T-helper 2 cell treated with Interferon-gamma antibody and Interleukin-4, amounts not matched to agents 5 μg/mL and 100 μg/mL, for 36 hours (primary cell): Measurements from ENCODE around the gene UBASH3B.

Source experiments
- DNase-seq: peaks from one replicate; pipeline ENCODE4 v3.0.0; 2021; ENCODE audit warnings: low spot score
- H3K27ac Mint-ChIP-seq: one replicate; pipeline ENCODE4 v1.8.0; 2021; ENCODE audit warnings: mild to moderate bottlenecking, mixed read lengths
- H3K27me3 Mint-ChIP-seq: one replicate; pipeline ENCODE4 v1.8.0; 2021; ENCODE audit warnings: low read depth, mixed read lengths
- H3K36me3 Mint-ChIP-seq: one replicate; pipeline ENCODE4 v1.8.0; 2021; ENCODE audit warnings: low read depth, mixed read lengths
- H3K4me1 Mint-ChIP-seq: one replicate; pipeline ENCODE4 v1.8.0; 2021; ENCODE audit warnings: low read depth, mixed read lengths
- H3K4me3 Mint-ChIP-seq: one replicate; pipeline ENCODE4 v1.8.0; 2022; ENCODE audit warnings: mild to moderate bottlenecking, moderate library complexity, mixed read lengths
- H3K9me3 Mint-ChIP-seq: one replicate; pipeline ENCODE4 v1.8.0; 2021; ENCODE audit warnings: mixed read lengths

Gene UBASH3B

GRCh38 chr11:122781378-122782195 is 126.1 kb downstream of the UBASH3B start:
- peak; percentile 56 for DNase-seq
- no peaks in the 10 kb centered on the region for H3K4me1 Mint-ChIP-seq
- H3K9me3 Mint-ChIP-seq: no peaks in the 10 kb centered on the region
- no peak overlapping the region for H3K27ac Mint-ChIP-seq
- no peak overlapping the region for H3K4me3 Mint-ChIP-seq
- peaks cover 8% of the 10 kb centered on the region for H3K36me3 Mint-ChIP-seq
- H3K27me3 Mint-ChIP-seq: no peaks in the 10 kb centered on the region

GRCh38 chr11:122782222-122782621 is 126.7 kb downstream of the UBASH3B start:
- peaks cover 8% of the 10 kb centered on the region for H3K36me3 Mint-ChIP-seq

GRCh38 chr11:122784325-122784955 is 128.9 kb downstream of the UBASH3B start:
- Mint-ChIP-seq H3K4me3 (no peak overlapping the region), H3K9me3 (no peaks in the 10 kb centered on the region), H3K4me1 (no peaks in the 10 kb centered on the region), H3K27me3 (no peaks in the 10 kb centered on the region), H3K27ac (no peak overlapping the region), H3K36me3 (peaks cover 8% of the 10 kb centered on the region)
- no peak for DNase-seq

More at GRCh38 chr11:122782222-122782621, 126.7 kb downstream of the UBASH3B start:
- Mint-ChIP-seq H3K4me1 (no peaks in the 10 kb centered on the region), H3K27me3 (no peaks in the 10 kb centered on the region), H3K4me3 (no peak overlapping the region), H3K9me3 (no peaks in the 10 kb centered on the region), H3K27ac (no peak overlapping the region)
- no peak for DNase-seq

GRCh38 chr11:122785031-122785541 is 129.6 kb downstream of the UBASH3B start:
- no peak for DNase-seq
- no peaks in the 10 kb centered on the region for H3K9me3 Mint-ChIP-seq
- no peak overlapping the region for H3K4me3 Mint-ChIP-seq
- no peaks in the 10 kb centered on the region for H3K27me3 Mint-ChIP-seq
- H3K36me3 Mint-ChIP-seq: peaks cover 5% of the 10 kb centered on the region
- H3K27ac Mint-ChIP-seq: no peak overlapping the region
- no peaks in the 10 kb centered on the region for H3K4me1 Mint-ChIP-seq

GRCh38 chr11:122786896-122787295 is 131.4 kb downstream of the UBASH3B start:
- DNase-seq: no peak
- Mint-ChIP-seq H3K36me3 (peaks cover 5% of the 10 kb centered on the region), H3K9me3 (no peaks in the 10 kb centered on the region), H3K27me3 (no peaks in the 10 kb centered on the region), H3K4me3 (no peak overlapping the region), H3K27ac (no peak overlapping the region), H3K4me1 (no peaks in the 10 kb centered on the region)

GRCh38 chr11:122788781-122789535 is 133.4 kb downstream of the UBASH3B start:
- no peaks in the 10 kb centered on the region for H3K4me1 Mint-ChIP-seq
- no peaks in the 10 kb centered on the region for H3K9me3 Mint-ChIP-seq
- H3K36me3 Mint-ChIP-seq: no peaks in the 10 kb centered on the region
- H3K27me3 Mint-ChIP-seq: no peaks in the 10 kb centered on the region
- no peak for DNase-seq
- no peak overlapping the region for H3K27ac Mint-ChIP-seq
- H3K4me3 Mint-ChIP-seq: no peak overlapping the region

- Mint-ChIP-seq H3K4me1 (no peaks in the 10 kb centered on the region), H3K9me3 (no peaks in the 10 kb centered on the region), H3K27me3 (no peaks in the 10 kb centered on the region), H3K4me3 (no peak overlapping the region), H3K36me3 (no peaks in the 10 kb centered on the region), H3K27ac (no peak overlapping the region)
- DNase-seq: no peak
These were observed 134.4 kb downstream of the UBASH3B start for GRCh38 chr11:122789907-122790306.

GRCh38 chr11:122791411-122791810 is 135.9 kb downstream of the UBASH3B start:
- Mint-ChIP-seq H3K27me3 (no peaks in the 10 kb centered on the region), H3K4me3 (no peak overlapping the region), H3K36me3 (no peaks in the 10 kb centered on the region), H3K27ac (no peak overlapping the region), H3K9me3 (no peaks in the 10 kb centered on the region), H3K4me1 (no peaks in the 10 kb centered on the region)
- DNase-seq: no peak

- H3K27ac Mint-ChIP-seq: no peak overlapping the region
These were observed 136.3 kb downstream of the UBASH3B start for GRCh38 chr11:122791836-122792235.

GRCh38 chr11:122793515-122793914 is 138.0 kb downstream of the UBASH3B start:
- Mint-ChIP-seq H3K9me3 (no peaks in the 10 kb centered on the region), H3K4me1 (no peaks in the 10 kb centered on the region), H3K4me3 (no peak overlapping the region), H3K27ac (no peak overlapping the region), H3K27me3 (no peaks in the 10 kb centered on the region), H3K36me3 (peaks cover 7% of the 10 kb centered on the region)
- DNase-seq: no peak

More at GRCh38 chr11:122791836-122792235, 136.3 kb downstream of the UBASH3B start:
- Mint-ChIP-seq H3K9me3 (no peaks in the 10 kb centered on the region), H3K4me1 (no peaks in the 10 kb centered on the region), H3K27me3 (no peaks in the 10 kb centered on the region), H3K36me3 (no peaks in the 10 kb centered on the region), H3K4me3 (no peak overlapping the region)
- DNase-seq: no peak

GRCh38 chr11:122795307-122795706 is 139.8 kb downstream of the UBASH3B start:
- H3K27me3 Mint-ChIP-seq: no peaks in the 10 kb centered on the region
- no peak overlapping the region for H3K4me3 Mint-ChIP-seq
- DNase-seq: no peak
- no peaks in the 10 kb centered on the region for H3K4me1 Mint-ChIP-seq
- H3K36me3 Mint-ChIP-seq: peaks cover 7% of the 10 kb centered on the region
- H3K9me3 Mint-ChIP-seq: no peaks in the 10 kb centered on the region
- H3K27ac Mint-ChIP-seq: no peak overlapping the region

- Mint-ChIP-seq H3K36me3 (peaks cover 7% of the 10 kb centered on the region), H3K27me3 (no peaks in the 10 kb centered on the region)
- peak; percentile 36 for DNase-seq
These were observed 140.7 kb downstream of the UBASH3B start for GRCh38 chr11:122796128-122796717.

GRCh38 chr11:122797651-122798050 is 142.1 kb downstream of the UBASH3B start:
- Mint-ChIP-seq H3K4me3 (no peak overlapping the region), H3K36me3 (peaks cover 7% of the 10 kb centered on the region), H3K27ac (no peak overlapping the region), H3K9me3 (no peaks in the 10 kb centered on the region), H3K4me1 (no peaks in the 10 kb centered on the region), H3K27me3 (no peaks in the 10 kb centered on the region)
- no peak for DNase-seq

More at GRCh38 chr11:122796128-122796717, 140.7 kb downstream of the UBASH3B start:
- Mint-ChIP-seq H3K27ac (no peak overlapping the region), H3K4me3 (no peak overlapping the region), H3K4me1 (no peaks in the 10 kb centered on the region), H3K9me3 (no peaks in the 10 kb centered on the region)
